ENCODE measurements around the gene GNA15.
"Not testable (repeated sequence)": the region's sequence is repeated elsewhere in the genome, so short reads cannot be mapped to it uniquely, and the experiment has no call there.

Gene GNA15

DNA sequence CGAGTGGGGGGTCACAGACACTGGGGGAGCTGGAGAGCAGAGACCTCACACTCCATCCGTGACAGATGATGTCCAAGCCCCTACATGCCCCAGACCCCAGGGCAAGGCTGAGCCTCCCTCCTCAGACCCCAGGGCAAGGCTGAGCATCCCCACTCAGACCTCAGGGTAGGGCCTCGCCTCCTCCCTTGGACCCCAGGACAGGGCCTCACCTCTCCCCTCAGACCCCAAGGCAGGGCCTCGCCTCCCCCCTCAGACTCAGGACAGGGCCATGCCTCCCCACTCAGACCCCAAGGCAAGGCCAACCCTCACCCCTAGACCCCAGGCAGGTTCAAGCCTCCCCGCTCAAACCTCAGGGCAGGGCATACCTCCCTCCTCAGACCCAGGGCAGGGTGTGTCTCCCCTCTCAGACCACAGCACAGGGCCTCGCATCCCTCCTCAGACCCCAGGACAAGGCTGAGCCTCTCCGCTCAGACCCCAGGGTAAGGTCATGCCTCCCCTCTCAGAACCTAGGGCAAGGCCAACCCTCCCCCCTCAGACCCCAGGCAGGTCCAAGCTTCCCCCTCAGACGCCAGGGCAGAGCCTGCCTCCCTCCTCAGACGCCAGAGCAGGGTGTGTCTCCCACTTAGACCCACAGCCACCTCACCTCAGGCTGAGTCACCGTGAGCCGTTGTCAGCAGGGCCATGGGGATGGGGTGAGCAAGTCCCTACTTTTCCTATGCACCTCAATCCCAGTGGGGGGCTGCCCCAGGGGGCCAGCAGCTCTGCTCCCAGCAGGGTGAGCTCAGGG is 41.1 kb downstream of the GNA15 start:
- peak; percentile 33 for DNase-seq

DNA sequence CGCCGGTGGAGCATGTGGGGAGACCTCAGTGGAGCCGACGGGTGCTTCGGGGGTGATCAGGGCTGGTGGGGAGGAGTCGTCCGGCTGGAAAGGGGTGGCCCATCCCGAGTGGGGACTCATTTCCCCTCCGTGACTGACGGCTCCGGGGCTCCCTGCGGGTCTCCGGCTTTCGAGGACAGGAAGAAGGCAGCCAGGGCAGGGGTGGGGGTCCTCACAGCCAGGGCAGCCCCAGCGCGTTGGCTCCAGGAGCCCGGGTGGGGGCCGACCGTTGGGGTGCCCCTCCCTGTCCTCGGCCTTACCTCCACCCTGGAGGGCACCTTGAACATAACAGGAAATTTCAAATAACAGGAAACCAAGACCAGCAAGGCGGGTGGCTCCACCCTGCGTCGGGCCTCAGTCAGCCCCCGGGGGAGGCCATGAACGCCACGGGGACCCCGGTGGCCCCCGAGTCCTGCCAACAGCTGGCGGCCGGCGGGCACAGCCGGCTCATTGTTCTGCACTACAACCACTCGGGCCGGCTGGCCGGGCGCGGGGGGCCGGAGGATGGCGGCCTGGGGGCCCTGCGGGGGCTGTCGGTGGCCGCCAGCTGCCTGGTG is 42.6 kb downstream of the GNA15 start, which contains the start of gene S1PR4:
S1PR4 (plus strand) TSS at position 393 of the 596 bp plus-strand sequence; CDS start at position 417, 24 bp downstream.
- no peak for DNase-seq

DNA sequence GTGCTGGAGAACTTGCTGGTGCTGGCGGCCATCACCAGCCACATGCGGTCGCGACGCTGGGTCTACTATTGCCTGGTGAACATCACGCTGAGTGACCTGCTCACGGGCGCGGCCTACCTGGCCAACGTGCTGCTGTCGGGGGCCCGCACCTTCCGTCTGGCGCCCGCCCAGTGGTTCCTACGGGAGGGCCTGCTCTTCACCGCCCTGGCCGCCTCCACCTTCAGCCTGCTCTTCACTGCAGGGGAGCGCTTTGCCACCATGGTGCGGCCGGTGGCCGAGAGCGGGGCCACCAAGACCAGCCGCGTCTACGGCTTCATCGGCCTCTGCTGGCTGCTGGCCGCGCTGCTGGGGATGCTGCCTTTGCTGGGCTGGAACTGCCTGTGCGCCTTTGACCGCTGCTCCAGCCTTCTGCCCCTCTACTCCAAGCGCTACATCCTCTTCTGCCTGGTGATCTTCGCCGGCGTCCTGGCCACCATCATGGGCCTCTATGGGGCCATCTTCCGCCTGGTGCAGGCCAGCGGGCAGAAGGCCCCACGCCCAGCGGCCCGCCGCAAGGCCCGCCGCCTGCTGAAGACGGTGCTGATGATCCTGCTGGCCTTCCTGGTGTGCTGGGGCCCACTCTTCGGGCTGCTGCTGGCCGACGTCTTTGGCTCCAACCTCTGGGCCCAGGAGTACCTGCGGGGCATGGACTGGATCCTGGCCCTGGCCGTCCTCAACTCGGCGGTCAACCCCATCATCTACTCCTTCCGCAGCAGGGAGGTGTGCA is 43.3 kb downstream of the GNA15 start:
- DNase-seq = no peak

DNA sequence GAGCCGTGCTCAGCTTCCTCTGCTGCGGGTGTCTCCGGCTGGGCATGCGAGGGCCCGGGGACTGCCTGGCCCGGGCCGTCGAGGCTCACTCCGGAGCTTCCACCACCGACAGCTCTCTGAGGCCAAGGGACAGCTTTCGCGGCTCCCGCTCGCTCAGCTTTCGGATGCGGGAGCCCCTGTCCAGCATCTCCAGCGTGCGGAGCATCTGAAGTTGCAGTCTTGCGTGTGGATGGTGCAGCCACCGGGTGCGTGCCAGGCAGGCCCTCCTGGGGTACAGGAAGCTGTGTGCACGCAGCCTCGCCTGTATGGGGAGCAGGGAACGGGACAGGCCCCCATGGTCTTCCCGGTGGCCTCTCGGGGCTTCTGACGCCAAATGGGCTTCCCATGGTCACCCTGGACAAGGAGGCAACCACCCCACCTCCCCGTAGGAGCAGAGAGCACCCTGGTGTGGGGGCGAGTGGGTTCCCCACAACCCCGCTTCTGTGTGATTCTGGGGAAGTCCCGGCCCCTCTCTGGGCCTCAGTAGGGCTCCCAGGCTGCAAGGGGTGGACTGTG is 44.0 kb downstream of the GNA15 start:
- no peak for DNase-seq

DNA sequence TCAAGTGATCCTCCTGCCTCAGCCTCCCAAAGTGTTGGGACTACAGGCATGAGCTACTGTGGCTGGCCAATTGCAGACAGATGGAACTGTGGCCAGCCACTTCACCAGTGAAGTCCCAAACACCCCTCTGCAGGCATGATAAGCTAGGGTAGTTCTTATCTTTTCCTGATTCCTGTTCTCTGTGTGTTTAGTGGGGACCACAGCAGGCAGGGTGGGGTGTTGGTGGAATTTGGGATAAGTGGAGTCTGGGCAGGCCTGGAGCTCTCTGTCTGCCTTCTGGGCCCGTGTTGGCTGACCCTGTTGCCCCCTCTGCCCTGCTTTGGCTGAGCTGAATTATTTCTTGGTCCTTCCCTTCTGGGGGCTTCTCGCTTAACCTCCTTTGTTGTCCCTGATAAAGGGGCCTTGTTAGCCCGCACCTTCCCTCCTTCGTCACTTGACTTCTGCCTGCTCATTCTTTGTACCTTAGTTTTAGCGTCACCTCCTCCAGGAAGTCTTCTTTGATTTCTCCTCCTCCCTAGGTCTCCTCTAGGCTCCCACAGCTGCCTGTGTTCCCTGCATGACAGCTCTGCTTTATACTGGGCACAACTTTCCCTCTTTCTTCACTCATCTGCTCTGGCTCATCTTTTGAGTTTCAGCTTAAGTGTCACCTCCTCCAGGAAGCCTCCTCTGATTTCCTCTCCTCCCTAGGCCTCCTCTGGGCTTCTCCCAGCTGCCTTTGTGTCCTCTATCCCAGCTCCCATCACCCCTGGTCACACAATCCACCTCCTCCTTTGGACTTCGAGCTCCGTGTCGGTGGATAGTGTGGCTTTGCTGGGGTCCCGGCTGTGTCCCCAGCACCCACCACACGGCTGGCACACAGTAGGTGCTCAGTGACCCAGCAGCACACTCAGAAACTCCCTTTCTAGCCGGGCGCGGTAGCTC is 48.1 kb downstream of the GNA15 start:
- DNase-seq = no peak

DNA sequence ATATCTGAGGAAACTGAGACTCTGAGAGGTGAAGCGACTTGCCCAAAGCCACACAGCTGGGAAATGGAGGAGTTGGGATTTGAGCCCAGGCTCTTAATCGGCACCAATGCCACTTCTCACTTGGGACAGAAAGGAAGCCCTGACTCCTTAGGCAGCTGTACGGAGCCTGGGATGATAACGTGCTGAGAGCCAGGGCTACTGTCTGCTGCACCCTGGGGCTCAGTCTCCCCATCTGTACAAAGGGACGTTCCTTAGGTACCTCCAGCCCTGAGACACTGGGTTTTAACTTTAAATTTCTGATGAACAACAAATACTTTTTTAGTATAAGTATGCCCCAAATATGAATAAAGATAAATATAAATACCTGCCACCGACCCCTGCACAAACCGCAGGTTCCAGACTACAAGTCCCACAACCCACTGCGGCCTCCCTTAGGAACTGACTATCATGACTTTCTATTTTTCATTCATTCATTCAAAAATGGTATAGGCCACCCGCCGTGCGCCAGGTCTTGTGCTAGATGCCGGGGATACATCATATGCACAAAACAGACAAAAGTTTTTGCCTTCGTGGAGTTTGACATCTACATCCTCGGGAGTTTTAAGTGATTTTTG is 49.1 kb downstream of the GNA15 start:
- DNase-seq = peak in 1 of 2 experiments; percentile 88

DNA sequence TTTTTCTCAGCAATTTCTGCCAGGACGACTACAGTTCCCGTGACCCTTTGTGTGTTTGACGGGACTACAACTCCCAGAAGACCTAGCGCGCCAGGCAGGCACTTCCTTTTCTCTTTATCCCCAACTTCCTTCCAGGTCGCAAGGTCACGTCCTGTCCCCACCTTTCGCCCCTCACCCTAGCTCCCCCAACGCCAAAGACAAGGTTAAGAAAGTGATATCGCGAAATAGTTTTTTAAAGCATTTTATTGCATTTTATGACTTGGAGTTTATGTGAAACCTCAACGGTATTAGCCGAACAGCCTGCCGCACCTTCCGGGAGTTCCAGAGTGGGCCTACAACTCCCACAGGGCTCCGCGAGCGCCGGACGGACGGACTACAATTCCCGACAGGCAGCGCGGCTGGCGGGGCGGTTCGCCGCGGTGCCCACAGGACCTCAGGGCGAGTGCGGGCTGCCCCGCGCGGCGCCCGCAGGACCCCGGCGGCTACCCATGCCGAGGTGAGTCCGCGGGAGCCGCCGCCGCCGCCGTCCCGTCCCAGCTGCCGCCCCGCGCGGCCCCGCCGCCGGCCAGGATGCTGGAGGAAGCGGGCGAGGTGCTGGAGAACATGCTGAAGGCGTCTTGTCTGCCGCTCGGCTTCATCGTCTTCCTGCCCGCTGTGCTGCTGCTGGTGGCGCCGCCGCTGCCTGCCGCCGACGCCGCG is 49.8 kb downstream of the GNA15 start, which contains the start of gene NCLN:
NCLN (plus strand) TSS at position 470 of the 699 bp plus-strand sequence; CDS start at position 571, 101 bp downstream.
- peak; percentile 65 to 96 for DNase-seq

DNA sequence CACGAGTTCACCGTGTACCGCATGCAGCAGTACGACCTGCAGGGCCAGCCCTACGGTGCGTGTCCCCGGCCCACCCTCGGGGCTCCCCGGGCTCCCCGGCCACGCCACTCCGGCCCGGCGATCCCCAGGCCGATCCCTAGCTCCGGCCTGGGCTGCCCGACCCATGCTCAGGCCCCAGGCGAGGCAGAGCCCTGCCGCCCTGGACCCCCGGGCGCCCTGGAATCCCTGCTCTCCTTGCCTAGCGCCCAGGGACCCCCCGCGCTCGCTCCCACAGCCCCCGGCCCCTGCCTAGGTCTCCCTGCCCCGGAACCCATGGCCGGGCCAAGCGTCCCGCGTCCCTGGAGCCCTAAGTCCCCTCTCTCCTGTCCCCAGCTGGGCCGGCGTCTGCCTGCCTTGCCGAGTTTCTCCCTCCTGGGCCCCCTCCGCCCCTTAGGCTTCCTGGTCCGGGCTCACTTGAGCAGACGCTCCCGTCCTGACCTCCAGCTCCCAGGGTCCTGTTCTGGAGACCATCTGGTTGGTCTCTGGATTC is 50.4 kb downstream of the GNA15 start:
- DNase-seq = no peak

DNA sequence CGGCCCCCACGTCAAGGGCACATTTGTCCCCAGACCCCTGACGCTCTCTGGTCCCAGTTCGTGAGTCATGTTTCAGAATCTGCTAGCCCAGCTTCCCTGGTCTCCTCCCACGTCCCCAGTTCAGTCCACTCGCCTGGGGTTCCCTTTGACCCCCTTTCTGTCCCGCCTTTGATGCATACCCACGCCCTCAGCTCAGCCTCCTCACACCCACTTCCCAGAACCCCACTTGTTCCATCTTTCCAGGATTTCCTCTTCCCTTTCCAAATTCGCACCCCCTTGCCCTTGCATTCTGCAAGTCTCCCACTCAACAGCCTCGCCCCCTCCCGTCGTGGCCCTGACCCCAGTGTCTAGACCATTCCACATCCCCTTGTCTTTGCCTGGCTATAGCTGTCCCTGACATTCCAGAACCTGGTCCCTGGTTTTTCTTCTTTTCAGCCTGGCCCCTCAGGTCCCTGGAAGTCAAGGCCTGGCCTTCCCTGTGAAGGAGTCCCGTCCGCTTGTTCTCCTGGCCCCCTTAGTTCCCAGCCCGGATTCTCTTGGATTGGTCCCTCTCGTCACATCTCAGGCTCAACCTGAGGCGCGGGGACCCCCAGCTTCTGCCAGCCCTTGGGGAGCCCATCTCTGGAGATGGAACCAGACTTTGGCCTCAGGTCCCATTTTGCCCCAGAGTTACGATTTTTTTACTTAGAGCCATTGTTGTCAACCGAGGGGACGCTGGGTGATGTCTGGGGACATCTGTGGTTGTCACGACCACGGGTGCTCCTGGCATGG is 51.2 kb downstream of the GNA15 start:
- no peak for DNase-seq

DNA sequence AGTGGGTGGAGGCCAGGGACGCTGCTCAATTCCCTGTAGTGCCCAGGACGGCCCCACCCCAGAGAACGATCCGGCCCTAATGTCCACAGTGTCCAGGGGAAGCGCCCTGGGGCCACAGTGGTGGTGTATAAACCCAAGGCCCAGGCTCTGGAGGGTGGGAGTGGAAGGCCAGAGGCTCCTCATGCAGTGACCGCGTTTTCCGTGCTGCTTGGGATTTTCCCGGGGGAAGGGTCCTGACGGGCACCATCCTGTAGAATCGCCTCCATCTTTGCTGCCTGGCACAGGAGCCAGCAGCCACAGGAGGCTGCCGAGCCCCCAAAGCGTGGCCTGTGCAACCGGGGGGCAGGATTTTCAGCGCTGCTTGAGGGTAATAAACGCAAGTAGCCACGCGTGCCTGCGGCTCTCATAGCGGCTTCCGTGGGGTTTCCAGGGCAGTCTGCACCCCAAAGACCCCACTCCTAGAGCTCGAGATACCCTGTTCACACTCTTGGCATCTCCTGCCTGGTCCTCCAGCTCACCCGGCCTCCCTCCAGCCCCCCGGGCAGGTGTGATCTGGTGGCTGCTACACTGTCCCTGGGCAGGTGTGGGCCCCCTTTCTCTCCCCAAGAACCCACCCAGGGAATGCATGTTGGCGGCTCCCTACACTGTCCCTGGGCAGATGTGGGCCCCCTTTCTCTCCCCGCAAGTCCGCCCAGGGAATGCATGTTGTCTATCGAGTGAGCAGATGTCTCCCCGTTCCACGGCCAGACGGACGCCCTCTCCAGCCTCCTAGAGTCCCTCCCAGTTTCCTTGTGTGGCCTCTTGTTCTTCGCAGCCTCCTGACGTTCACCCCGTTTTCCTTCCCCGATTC is 52.1 kb downstream of the GNA15 start:
- DNase-seq = no peak

DNA sequence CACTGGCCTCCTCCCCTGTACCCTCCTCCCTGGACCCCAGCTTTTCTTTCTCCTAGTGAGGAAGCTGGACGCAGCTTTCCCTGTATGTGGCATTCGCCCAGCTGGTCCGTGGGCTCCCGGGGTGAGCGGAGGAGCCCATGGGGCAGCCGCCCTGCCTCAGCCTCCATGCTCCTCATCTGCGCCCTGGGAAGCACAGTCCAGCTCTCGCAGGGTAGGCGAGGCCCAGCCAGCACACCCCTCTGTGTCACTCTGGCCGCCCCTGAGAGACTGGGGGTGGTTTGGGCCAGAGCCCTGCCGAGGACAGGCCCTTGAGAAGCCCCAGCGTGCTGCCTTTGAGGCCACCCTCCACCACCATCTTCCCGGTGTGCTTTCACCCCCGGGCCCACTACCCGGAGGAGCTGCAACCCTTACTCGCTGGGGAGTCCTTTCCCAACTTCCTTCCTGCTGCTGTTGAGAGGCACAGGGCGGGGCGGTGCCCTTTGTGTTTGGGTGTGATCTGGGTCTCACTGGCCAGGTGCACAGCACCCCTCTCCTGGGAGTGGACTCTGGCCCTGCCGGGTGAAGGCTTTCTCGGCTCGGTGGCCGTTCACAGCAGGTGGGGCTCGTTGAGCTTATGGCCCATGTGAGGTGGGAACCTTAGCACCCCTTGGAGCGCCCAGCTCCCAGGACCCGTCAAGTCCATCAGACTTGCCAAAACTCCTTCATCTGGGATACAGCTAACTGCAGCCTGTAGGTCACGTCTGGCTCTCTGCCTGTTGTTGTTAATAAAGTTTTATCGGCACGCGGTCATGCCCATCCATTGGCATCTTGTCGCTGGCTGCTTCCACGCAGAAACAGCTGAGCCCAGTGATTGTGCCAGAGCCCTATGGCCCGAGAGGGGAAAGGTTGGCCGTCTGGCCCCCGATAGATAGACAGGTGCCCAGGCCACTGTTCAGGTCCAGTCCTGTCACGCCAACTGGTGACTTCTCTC is 53.1 kb downstream of the GNA15 start:
- DNase-seq = no peak

DNA sequence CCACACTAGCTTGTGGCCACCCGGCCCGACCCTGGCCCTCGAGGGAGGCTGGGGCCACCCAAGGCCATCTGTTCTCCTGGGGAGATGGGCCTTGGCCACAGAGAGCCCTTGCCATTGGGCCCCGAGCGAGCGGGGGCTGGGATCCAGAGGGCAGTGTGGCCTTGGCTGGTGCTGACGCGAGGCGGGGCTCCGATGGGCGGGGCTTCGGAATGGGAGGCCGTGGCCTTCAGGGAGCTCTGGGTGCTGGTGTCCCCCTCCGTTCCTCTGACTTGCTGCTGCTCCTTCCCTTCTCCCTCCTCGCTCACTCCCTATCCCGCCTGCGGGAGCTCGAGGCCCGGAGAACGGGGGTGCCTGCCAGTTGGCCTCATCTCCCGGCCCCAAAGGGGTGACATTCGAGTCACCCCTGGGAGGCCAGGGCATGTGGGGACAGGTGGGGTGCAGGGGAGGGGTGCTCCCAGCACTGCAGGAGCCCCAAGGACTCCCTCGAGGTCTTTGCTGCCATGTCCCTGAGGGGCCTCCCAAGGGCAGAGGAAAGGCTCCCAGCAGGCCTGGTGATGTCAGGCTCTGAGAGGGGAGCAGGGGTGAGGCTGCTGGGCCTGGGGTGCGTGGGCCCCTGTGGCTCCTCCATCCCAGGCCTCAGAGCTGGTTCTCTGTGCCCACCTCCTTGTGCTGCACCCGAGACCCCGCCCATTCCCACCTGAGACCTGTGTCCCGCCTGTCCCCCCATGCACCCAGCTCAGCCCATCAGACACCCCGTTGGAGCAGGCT is 54.1 kb downstream of the GNA15 start:
- no peak for DNase-seq

DNA sequence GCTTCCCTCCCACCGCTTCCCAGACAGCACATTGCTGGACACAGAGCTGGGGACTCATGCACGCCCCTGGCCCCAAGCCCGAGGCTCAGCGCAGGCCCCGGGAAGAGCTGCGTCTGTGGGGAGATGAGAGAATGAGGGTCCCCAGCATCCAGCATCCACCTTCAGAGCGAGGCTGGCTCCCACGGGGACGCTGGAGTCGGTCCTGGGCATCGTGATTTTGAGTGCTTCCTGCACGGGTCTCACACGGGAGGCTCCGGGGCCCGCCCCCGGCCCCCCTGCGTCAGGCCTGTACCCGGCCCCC is 54.6 kb downstream of the GNA15 start:
- DNase-seq = no peak

DNA sequence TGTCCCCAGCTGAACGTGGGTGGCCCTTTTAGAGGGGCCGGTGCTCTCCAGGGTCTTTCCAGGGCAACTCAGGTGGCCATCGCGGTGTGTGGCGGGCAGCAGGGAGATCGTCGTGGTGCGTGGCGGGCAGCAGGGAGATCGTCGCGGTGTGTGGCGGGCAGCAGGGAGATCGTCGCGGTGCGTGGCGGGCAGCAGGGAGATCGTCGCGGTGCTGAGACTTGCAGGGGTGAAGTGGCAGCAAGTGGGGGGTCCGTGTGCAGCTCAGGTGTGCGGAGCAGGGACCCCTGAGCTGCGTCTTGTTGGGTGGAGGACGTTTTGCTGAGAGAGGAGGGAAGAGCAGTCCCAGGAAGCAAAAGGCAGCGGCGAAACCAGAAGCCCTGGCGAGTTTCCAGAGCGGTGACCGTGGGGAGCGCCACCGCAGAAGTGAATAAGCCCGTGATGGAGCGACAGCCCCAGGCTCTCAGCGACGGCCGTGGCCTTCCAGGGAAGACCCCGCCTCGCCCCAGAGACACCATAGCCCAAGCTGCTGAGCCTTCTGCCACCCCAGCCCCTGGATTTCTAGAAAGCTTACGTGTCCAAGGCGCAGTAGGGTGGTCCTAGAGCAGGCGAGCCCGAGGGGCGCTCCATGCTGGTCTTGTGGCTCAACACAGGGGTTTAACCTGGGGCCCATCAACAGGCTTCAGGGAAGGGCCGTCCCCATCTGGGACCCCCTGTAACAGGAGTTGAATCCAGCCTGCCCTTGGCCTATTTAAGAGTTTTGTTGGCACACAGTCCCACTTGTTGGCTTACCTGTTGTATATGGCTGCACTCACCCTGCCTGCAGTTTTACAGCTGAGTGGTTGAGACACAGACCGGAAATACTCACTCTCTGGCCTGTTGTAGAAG is 55.3 kb downstream of the GNA15 start:
- no peak for DNase-seq

DNA sequence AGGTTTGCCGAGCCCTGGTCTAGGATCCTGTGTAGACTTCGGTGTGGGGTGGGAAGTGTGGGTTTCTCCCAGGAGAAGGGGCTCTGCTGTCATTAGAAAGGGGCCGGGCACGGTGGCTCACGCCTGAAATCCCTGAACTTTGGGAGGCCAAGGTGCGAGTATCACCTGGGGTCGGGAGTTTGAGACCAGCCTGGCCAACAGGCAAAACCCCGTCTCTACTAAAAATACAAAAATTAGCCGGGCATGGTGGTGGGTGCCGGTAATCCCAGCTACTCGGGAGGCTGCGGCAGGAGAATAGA is 55.9 kb downstream of the GNA15 start:
- not testable (repeated sequence) for DNase-seq

DNA sequence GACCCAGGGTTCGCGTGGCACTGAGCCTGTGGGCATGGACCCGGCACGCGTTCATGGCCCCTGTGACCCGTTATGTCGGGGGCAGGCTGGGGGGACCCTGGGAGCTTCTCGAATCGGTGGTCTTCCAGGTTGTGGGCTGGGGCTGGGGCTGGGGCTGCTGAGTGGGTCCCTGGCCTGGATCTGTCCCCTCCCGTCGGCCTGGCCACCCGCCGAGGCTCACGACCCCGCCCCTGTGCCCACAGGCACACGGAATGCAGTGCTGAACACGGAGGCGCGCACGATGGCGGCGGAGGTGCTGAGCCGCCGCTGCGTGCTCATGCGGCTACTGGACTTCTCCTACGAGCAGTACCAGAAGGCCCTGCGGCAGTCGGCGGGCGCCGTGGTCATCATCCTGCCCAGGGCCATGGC is 56.4 kb downstream of the GNA15 start:
- no peak for DNase-seq
